Cardiac muscle cell (in vitro differentiated cells and primary cell): ENCODE results near the gene LRBA. TPM values are rescaled to one million over a fixed set of nuclear protein-coding genes. Genes with fewer than 3 reads are reported as not detected.
A peak's percentile ranks its signal among the peaks of the same experiment; 100 is the strongest.

Source experiments
- DNase-seq, 2 donors: peaks; one replicate each; pipeline versions ENCODE4 v3.0.0 to v3.0.0-alpha.2; 2010 to 2017; ENCODE audit warnings: low read depth in 1 of 2, low spot score in 1 of 2
- H3K27ac ChIP-seq: fragments of 200-600 bp; sonication (generic); 2 replicates; pipeline ENCODE4 v1.5.1; 2016
- H3K27me3 ChIP-seq: fragments of 200-600 bp; sonication (generic); 2 replicates; pipeline ENCODE4 v1.6.0; 2016; ENCODE audit warnings: control low read depth
- H3K36me3 ChIP-seq: fragments of 200-600 bp; sonication (generic); 2 replicates; pipeline ENCODE4 v1.5.1; 2016; ENCODE audit warnings: control low read depth
- H3K4me1 ChIP-seq: fragments of 200-600 bp; sonication (generic); 2 replicates; pipeline ENCODE4 v1.8.1; 2017; ENCODE audit warnings: low read depth, mild to moderate bottlenecking, mixed run types
- H3K4me3 ChIP-seq: fragments of 200-600 bp; sonication (generic); 2 replicates; pipeline ENCODE4 v1.5.1; 2016; ENCODE audit warnings: mild to moderate bottlenecking
- H3K9me3 ChIP-seq: fragments of 200-600 bp; sonication (generic); 2 replicates; pipeline ENCODE4 v1.5.1; 2017; ENCODE audit warnings: low read depth, mild to moderate bottlenecking, control low read depth
- CTCF ChIP-seq: IDR thresholded peaks from 2 replicates; pipeline ENCODE4 v1.5.1; 2012; ENCODE audit warnings: low read depth, mild to moderate bottlenecking, low read length
- polyA plus RNA-seq: library from polyadenylated mRNA; unstranded; fragments of >200 nt; fragmentation: Nextera tagmentation; extraction: Ambion mirVana; gene quantifications from 2 replicates; pipeline ENCODE4 v1.2.1, GENCODE V29; 2016
- total RNA-seq: library from RNA; depleted of rRNA; stranded (reverse); fragments of >200 nt; gene quantifications from 2 replicates; pipeline ENCODE4 v1.2.3, GENCODE V29; 2016

Gene LRBA
- total and polyA plus RNA-seq, 2 experiments from 2014 or later: 17.7 to 58.8 TPM

- Histone ChIP-seq H3K4me3 (no peak overlapping the region), H3K27me3 (no peaks in the 10 kb centered on the region), H3K27ac (no peak overlapping the region), H3K4me1 (peaks cover 5% of the 10 kb centered on the region), H3K9me3 (no peaks in the 10 kb centered on the region), H3K36me3 (no peaks in the 10 kb centered on the region)
- no peak for DNase-seq
- no peak for TF ChIP-seq CTCF
These were observed 783.1 kb downstream of the LRBA start for GRCh38 chr4:150232029-150232428.

GRCh38 chr4:150231107-150231770 is 783.8 kb downstream of the LRBA start:
- H3K4me3 ChIP-seq: no peak overlapping the region
- no peaks in the 10 kb centered on the region for H3K36me3 ChIP-seq
- H3K9me3 ChIP-seq: no peaks in the 10 kb centered on the region
- no peak overlapping the region for H3K27ac ChIP-seq
- TF ChIP-seq CTCF: no peak
- no peak for DNase-seq
- no peaks in the 10 kb centered on the region for H3K4me1 ChIP-seq
- H3K27me3 ChIP-seq: no peaks in the 10 kb centered on the region

- H3K27me3 ChIP-seq: no peaks in the 10 kb centered on the region
- H3K36me3 ChIP-seq: no peaks in the 10 kb centered on the region
- no peak for TF ChIP-seq CTCF
- no peak overlapping the region for H3K4me3 ChIP-seq
- no peaks in the 10 kb centered on the region for H3K4me1 ChIP-seq
- H3K9me3 ChIP-seq: no peaks in the 10 kb centered on the region
- H3K27ac ChIP-seq: no peak overlapping the region
- no peak for DNase-seq
These were observed 784.5 kb downstream of the LRBA start for GRCh38 chr4:150230561-150230960.

GRCh38 chr4:150229520-150229919 is 785.6 kb downstream of the LRBA start:
- no peak overlapping the region for H3K27ac ChIP-seq
- TF ChIP-seq CTCF: no peak
- H3K4me1 ChIP-seq: no peaks in the 10 kb centered on the region
- no peaks in the 10 kb centered on the region for H3K36me3 ChIP-seq
- no peaks in the 10 kb centered on the region for H3K9me3 ChIP-seq
- DNase-seq: peak in 1 of 2 donors; percentile 84
- H3K4me3 ChIP-seq: no peak overlapping the region
- H3K27me3 ChIP-seq: no peaks in the 10 kb centered on the region

GRCh38 chr4:150224896-150225591 is 790.0 kb downstream of the LRBA start:
- Histone ChIP-seq H3K36me3 (no peaks in the 10 kb centered on the region), H3K9me3 (no peaks in the 10 kb centered on the region), H3K27ac (no peak overlapping the region), H3K4me3 (no peak overlapping the region), H3K27me3 (no peaks in the 10 kb centered on the region), H3K4me1 (no peaks in the 10 kb centered on the region)
- DNase-seq: peak in 1 of 2 donors; percentile 63
- no peak for TF ChIP-seq CTCF
